GM19193 (cell line): ENCODE measurements around the gene LRRC49.

Experiments used
- POLR2A ChIP-seq: IDR thresholded peaks from 4 replicates; pipeline ENCODE4 v1.6.1; 2011; ENCODE audit not compliant: insufficient read depth, insufficient read length; ENCODE audit errors: extremely low read depth

Gene LRRC49

DNA sequence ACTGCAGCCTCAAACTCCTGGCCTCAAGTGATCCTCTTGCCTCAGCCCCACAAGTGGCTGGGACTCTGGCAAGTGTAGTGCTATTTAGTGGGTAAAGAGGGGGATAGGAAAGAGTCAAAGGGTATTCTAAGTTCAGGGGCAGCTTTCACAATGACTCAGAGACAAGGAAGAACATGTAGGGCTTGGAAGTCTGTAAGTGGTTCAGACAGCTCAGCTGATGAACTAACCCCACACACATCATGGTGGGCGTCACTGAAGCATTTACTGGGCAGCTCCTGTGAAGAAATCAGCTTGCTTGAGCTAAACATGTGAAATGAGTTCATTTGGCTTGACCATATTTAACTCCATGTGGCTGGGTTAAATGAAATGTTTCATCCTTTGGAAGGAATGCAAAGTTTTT, 188.1 kb downstream of the LRRC49 start:
- TF ChIP-seq POLR2A: no peak

DNA sequence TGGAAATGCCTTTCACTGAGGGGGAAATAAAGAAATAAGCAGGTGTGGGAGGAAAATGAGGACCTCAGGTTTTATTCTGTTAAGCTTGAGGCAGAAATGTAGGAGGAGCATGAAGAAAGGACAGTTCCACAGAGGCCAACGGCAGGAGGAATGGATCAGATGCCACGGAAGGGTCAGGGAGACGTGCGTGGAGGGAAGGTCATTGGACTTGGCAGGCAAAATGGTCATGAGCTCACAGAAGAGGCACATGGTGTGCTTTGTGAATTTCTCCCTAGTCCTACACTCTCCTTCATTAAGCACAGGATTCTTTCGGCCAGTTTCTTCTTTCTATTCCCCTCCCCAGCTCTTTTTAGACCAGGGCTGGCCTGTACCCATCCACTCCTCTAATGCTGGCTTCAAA, 190.2 kb downstream of the LRRC49 start:
- no peak for TF ChIP-seq POLR2A

- TF ChIP-seq POLR2A: no peak
Measured at GRCh38 chr15:71083349-71083748, 190.7 kb downstream of the LRRC49 start.

DNA sequence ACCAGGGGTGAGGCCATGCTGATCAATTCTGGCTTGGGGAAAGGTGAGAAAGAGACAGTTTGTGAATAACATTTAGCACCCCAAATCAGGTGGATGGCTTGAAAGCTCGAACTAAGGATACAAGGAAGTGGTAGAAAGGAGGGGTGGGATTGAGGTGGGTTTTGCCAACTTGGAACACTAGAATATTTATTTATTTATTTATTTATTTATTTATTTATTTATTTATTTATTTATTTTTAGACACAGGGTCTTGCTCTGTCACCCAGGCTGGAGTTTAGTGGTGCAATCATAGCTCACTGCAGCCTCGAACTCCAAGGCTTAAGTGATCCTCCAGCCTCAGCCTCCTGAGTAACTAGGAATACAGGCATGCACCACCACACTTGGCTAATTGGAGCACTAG, 191.6 kb downstream of the LRRC49 start:
- no peak for TF ChIP-seq POLR2A

GRCh38 chr15:71085809-71086208, 193.2 kb downstream of the LRRC49 start:
- no peak for TF ChIP-seq POLR2A

DNA sequence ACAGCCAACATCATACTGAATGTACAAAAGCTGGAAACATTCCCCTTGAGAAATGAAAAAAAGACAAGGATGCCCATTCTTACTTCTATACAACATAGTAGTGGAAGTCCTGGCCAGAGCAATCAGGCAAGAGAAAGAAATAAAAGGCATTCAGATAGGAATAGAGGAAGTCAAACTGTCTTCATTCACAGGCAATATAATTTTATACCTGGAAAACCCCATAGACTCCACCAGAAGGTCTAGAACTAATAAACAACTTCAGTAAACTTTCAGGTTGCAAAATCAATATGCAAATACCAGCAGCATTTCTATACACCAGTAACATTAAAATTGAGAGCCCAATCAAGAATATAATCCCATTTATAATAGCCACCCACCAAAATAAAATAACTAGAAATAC, 195.5 kb downstream of the LRRC49 start:
- no peak for TF ChIP-seq POLR2A

- no peak for TF ChIP-seq POLR2A
Measured at GRCh38 chr15:71088683-71089082, 196.1 kb downstream of the LRRC49 start.

DNA sequence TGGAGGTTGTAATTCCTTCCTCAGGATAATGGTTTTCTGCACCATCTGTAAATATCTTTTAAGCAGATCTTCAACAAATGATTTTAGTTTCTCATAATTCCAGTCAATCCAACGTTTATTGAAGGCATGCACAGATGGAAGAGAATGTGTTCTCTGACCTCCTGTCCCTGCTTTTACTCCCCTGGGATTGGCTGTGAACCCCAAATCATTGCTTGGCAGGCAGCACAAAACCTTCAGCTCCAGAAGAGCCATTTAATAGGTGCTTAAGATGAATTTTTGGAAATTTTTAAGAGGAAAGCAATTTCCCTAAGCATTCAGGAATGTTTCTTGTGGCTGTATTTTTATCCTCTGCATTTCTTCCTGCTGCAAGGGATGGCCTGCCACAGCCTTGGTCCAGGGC, 197.2 kb downstream of the LRRC49 start:
- no peak for TF ChIP-seq POLR2A

DNA sequence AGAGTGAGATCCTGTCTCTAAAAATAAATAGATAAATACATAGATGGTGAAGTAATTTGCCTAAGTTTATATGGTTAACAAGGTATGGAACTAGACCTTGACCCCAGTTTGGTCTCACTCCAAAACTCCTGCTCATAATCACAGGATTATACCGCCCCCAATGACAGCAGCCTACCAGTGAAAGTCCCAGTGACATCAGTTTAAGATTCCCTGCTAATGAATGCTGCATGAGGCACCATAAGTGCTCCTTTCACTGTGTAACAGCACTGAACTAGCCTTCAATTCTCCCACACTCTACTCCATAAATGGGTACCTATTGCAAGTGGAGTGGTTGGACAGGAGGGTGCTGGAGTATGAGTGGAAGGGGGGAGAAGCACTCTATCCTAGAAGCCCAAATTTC, 199.0 kb downstream of the LRRC49 start:
- TF ChIP-seq POLR2A: no peak

- no peak for TF ChIP-seq POLR2A
Measured at GRCh38 chr15:71092056-71092600, 199.5 kb downstream of the LRRC49 start.

DNA sequence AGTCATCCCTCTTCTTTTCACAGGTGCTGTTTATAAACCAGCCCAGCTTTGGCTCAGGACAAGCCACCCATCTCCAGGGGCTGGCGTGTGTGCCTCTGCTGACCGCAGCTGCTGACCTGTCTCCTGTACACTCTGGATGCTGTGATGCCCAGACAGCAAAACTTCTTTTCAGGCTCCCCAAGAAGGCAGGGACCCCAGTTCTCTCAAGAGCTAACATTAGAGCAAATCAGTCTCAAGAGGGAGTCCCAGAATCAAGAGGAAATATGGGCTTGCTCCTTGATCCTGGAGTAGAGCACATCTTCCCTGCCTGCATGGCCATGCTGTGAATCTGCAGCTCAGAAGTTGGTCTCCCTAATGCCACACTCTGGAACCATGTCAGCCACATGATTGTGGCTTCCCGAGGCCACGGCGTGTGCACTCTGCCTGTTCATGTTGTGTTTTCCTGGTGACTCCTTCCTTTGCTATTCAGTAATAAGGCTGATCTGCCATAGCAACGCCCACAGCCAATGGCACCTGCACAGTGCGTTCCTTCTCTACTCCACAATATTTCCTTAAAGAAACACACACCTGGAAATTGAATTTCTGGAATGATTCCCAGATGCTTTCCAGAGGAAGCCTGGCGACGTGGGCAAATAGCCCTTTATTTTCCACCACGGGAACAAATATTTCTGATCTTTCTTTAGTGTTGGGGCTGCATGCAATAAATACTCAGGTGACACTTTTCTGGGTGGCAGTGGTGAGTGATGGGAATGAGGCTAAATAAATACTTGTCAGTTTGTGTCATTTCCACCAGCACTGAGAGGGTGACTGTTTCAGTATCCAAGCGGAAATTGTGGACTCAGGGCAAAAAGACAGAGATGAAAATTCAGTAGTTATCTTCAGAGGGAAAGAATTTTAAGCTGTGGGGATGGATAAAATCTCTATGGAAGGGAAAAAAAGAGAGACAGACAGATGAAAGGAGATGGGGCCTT, 200.7 kb downstream of the LRRC49 start:
- TF ChIP-seq POLR2A: no peak

- TF ChIP-seq POLR2A: no peak
Measured at GRCh38 chr15:71094137-71094536, 201.5 kb downstream of the LRRC49 start.

GRCh38 chr15:71096676-71097075, 204.1 kb downstream of the LRRC49 start:
- no peak for TF ChIP-seq POLR2A

DNA sequence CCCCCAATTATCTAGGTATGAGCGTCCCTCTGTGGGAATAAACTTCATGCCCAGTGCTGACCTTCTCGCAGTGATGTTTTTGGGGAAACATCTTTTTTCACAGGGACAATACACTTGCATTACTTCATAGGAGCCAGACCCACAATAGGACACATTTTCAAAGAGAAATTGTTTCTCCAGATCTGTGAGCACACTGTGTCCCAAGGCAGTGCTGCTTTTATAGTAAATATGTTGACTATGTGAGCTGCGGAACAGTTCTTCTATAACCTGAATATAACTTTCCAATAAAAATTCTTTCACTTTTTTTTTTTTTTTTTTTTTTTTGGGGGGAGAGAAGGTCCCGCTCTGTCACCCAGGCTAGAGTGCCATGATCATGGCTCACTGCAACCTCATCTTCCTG, 205.3 kb downstream of the LRRC49 start:
- TF ChIP-seq POLR2A: no peak

DNA sequence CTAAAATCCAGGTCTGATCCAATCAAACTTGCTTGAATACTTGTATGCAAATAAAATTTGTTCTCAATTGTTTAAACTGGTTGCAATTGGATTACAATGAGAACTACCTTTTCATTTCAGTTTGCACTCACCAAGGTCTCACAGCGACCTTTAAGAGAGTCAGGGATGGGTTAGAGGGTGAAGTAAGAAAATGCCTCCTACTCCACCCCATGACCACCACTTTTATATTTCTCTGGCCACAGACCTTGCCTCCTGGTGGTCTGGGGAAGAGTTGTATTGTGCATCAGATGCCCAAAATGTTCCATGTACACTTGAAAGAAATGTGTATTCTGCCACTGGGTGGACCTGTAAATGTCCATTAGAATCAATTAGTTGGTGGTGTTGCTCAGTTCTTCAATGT, 206.3 kb downstream of the LRRC49 start:
- no peak for TF ChIP-seq POLR2A
